Measurements from ENCODE around the gene ERBB4.
"Not testable (repeated sequence)": the region's sequence is repeated elsewhere in the genome, so short reads cannot be mapped to it uniquely, and the experiment has no call there.

ERBB4 gene

DNA sequence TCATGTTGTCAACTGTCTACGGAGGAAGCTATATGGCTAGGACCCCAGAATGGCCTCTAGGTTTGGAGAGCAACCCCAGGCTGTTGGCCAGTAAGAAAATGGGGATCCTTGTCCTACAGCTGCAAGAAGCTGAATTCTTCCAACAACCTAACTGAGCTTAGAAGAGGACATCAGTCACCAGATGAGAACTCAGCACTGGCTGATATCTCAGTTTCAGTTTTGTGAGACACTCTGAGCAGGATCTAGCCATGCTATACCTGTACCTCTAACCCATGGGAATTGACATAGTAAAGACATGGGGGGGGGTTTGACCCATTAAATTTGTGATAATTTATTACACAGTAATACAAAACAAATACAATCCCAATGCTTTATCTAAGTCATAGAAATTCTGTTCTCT is 312.5 kb downstream of the ERBB4 start:
- DNase-seq (ENCODE audit: low spot score): no peak

DNA sequence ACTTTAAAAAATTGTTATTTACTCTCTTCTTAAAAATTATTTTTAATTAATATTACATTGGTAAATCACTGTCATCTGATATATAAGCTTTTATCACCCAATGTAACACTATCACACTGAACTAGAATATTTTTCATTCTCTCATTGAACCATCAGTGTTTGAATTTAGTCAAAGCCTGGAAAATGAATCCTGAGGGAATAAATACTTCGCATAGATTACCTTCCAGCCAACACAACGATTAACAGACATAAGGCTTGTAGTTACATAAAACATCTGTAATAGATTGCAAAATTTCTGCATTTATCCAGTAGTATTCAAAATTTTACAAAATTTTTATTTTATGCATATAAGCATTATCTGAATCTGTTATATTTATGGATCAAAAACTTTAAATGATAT is 314.9 kb downstream of the ERBB4 start:
- no peak for DNase-seq (ENCODE audit: low spot score)

DNA sequence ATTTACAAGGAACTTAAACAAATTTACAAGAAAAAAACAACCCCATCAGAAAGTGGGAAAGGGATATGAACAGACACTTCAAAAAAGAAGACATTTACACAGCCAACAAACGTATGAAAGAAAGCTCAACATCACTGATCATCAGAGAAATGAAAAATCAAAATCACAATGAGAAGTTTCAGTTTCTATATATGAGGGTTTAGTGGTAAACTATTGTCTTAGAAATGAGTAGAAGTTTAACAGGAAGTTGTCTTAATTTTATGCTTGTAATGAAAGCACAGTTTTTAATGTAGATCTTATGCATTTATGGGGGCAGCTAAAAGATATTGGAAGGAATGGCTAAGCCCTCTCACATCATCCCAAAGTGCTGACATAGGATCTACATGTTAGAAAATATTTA is 325.4 kb downstream of the ERBB4 start:
- no peak for DNase-seq (ENCODE audit: low spot score)

DNA sequence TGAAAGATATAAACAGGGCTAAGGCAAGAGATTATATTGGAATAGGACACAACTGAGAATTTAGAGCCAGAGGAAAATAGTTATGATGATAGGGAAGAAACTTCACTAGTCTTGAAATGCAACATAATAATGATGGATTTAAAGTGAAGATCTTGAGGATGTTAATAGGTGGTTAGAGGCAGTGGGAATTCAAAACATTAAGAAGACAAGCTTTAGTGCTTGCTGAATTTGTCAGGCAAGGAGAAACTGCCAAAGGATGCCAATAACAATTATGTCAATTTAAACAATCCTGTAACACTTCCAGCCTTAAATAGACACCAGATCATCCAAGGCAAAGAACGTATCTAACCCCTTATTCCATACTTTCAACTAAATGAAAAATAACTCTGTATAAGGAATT is 330.1 kb downstream of the ERBB4 start:
- no peak for DNase-seq (ENCODE audit: low spot score)

DNA sequence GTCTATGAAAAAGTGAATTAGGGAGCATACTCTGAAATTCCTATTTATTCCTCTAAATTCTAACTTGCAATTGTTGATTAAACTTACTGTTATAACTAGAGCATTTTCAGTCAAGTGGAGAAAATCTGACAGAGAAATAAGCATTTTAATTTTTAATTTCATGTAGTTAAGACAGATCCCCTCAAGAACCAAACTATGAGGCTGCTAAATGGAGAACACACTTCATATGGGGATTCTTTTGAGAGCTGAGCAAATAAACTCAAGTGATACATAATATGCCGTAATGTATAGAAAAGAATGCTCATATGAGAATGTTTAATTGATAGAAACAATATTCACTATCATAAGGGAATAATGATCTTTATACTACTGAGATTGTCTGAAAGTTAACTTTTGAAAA is 340.8 kb downstream of the ERBB4 start:
- no peak for DNase-seq (ENCODE audit: low spot score)

DNA sequence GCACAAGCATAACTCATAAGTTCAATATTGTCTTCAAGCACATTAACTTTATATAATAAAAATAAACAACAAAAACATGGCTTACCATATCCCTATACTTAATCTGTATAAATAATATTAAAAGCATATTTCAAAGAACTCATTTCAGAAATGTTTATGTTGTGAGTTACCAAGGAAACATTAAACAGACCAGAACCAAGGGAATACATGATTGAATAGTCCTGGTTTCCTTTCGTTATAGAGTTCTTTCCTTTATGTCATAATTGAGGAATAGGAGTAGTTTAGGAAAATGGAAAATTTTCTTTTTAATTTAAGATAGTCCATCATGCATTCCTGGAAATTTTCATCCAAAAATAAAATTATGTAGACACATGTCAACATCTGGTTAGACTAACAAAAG is 343.0 kb downstream of the ERBB4 start:
- no peak for DNase-seq (ENCODE audit: low spot score)

DNA sequence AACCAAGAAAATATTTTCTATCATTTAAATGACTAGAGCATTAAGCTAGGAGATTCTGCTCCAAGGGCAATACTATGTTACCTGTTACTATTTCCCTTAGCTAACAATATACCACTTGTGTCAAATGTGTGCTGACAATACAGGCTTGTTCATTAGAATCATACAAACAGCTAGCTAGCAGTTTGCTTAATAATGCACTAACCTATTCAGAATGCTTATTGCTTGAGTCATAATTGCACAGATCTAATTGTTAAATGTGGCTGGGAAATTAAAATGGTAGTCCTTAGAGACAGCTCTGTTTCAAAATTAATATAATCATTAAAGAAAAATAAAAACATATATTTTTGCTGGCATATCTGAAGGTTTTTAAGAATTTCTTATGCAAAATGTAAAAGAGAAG is 344.2 kb downstream of the ERBB4 start:
- DNase-seq (ENCODE audit: low spot score): no peak

DNA sequence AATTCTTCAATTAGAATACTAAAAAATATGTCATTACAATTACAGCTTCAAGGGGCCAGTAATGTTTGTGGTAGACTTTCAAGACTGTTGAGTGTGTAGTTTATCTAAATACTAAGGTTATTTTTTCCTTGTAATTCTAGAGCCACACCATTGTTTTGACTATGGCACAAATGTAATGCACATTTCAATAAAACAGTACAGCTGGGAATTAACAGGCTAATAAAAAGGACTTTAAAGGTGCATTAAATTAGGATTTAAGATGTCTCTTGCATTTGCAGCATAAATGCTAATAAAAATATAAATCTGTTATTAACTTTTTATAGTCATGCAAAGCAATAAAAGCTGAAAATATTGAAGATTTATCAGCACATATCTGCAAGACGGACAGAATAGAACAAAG is 344.8 kb downstream of the ERBB4 start:
- no peak for DNase-seq (ENCODE audit: low spot score)

DNA sequence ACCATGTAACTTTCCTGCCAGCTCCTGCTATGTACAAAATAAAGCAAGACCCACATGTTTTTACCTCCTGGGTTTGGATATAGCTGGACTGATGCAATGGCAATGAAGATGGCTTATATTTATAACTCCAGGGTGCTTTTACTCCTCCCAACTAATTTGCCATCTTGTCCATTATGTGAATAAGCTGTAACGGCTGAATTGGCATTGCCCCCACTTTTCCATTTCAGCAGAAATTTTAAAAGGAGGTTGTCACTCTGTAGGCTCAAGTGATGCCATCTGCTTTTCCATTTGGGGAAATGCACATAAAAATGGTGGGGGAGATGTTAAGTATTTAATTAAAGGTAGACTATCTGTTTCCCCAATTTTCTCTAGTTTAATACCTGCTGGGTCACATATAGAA is 345.5 kb downstream of the ERBB4 start:
- DNase-seq (ENCODE audit: low spot score): no peak

DNA sequence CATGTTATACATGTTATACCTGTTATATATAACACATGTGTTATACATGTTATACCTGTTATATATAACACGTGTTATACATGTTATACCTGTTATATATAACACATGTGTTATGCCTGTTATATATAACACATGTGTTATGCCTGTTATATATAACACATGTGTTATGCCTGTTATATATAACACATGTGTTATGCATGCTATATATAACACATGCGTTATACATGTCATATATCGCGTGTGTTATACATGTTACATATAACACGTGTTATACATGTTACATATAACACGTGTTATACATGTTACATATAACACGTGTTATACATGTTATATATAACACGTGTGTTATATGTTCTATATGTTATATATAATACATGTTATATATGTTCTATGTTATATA is 347.2 kb downstream of the ERBB4 start:
- DNase-seq (ENCODE audit: low spot score): not testable (repeated sequence)

DNA sequence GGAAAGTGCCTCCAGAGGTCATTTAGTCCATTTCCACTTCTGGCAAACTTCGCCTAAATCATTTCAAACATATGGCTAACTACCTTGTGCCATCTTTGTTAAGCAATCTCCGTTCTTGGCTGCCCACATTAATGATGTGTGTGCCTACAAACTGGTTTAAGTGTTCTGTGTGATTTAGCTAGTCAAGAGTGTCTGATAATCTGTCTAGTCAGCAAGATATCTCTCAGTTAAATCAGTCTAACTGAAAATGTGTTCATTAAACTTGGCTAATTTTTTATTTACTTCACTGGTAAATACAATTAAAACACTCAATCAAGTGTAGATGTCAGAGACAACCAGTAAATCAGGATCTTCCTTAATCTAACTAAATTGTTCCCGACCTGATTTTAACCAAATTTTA is 352.4 kb downstream of the ERBB4 start:
- no peak for DNase-seq (ENCODE audit: low spot score)

DNA sequence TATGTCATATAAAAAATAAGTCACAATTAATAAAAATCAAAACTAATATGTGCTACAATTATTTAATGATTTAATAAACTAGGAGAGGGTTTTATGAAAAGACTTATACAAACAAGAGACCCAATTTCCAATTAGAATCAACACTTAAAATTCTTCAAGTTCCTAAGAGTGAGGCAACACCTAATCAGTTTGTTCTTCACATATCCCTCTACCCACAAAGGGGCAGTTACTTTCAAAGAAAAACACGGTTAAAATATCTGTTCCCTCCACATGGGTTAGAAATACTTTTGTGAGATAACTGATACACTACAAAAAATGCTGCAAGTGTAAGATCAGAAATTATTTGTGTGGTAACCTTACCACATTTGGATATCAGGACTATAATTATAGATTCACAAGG is 357.0 kb downstream of the ERBB4 start:
- DNase-seq (ENCODE audit: low spot score): no peak

DNA sequence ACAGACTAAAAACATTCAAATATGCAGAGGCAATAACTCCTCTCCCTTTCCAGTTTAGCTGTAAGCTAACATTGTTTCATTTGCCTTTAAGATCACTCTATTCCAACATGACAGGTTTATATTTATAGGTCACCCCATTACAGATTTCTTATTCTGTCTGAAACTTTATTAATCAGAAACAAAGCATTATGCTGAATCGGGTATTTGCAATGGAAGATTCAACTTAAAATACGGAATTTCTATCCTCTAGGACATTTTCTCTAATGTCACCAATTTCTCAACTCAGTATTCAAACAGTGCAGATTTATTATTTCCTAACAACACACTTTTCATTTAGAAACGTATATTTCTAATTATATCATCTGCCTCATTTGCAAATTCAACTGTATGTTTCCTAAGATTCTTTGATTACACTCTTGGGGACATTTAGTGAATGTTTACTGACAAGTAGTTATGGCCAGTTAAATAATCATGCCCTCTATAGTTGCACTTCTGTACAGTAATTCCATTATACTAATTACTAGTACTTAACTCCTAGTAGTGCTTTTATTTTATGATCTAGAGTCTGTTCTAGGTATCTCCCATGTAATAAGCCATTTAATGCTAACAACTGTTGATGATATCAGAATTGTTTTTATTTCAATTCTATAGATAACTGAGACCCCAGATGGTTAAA is 358.1 kb downstream of the ERBB4 start:
- DNase-seq (ENCODE audit: low spot score): no peak

DNA sequence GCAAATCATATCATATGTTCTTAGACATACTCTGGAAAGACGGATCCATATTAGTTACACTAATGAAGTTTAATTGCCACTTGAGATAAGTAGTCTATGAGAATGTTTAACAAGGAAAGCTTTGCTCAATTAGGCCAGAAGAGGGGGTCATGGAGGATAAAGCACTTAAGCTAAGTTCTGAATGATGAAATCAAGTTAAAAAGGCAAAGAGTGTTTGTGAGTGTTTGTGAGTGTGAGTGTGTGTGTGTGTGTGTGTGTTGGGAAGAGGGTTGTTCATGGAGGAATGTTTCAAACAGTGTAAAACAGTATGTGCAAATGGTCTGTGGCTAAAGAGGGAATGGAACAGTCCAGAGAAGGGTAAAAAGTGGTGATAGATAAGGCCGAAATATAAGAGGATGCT is 360.9 kb downstream of the ERBB4 start:
- no peak for DNase-seq (ENCODE audit: low spot score)

DNA sequence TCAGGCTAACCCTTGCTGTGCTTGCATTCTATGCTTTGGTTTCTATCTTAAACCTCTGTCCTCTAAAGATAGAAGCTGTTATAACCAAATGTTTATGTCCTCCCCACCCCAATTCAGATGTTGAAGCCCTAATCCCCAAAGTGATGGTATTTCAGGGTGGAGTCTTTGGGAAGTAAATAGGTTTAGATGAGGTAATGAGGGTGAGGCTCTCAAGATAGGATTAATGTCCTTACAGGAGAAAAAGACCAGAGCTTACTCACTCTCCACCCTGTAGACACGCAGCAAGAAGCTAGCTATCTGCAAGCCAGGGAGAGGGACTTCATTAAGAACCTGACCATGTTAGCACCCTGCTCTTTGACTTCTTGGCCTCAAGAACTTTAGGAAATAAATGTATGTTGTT is 362.5 kb downstream of the ERBB4 start:
- no peak for DNase-seq (ENCODE audit: low spot score)

DNA sequence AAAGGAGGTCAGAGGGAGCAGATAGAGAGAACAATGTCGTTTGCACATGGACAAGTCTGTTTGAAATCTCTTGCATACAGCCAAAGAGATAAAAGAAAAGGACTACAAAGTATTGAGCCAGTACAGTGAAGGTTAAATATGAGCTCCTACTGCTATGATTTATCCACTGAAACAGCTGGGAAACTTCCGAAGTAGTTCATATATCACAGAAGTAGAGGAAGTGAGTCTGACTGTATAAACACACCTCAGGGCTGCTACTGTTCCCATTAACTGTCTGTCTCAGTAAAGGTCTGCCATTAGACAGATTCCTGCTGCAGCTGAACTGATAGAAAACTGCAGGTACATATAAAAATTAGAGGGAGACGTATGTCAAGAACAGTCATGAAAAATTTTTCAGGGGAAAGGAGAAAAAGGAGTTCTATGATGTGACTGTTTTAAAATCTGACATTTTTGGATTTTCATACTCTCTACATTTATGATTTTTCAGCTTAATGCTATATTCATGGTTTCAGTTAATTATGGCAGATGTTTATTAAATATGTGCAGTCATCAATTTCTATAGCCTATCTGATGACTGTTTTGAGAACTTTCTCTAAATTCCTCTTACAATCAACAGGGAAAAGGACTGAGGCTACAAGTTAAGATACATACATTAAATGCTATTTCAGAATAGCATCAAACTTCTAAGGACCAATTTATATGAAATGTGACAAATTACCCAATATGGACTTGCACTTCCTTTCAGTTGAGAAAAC is 364.7 kb downstream of the ERBB4 start:
- DNase-seq (ENCODE audit: low spot score): no peak

DNA sequence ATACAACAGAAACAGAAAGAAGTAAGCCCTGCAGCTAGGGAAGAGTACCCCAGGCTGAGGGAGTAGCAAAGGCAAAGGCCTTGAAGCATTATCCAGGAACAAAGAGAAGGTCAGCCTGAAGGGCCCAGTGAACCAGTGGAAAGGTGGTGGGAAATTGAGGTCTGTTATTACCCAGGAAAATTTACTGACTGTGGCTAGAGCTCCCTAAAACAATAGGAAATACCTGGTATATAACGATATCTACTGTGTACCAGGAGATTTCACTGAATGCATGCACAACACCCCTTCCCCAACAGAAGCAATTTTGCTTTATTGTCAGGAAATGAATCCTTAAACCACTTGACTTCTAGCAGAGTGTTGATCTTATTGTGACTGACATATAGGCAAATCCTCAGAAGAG is 365.3 kb downstream of the ERBB4 start:
- no peak for DNase-seq (ENCODE audit: low spot score)

DNA sequence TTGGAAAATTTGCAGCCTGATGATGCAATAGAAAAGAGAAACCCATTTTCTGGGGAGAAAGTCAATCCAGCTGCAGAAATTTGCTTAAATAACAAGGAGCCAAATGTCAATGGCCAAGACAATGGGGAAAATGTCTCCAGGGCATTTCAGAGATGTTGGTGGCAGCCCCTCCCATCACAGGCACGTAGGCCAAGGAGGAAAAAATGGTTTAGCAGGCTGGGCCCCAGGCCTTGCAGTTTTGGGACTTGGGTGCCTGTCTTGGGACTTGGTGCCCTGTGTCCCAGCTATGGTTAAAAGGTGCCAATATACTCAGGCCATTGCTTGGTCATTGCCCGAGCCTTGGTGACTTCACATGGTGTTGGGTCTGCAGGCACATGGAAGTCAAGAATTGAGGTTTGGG is 368.2 kb downstream of the ERBB4 start:
- DNase-seq (ENCODE audit: low spot score): no peak

DNA sequence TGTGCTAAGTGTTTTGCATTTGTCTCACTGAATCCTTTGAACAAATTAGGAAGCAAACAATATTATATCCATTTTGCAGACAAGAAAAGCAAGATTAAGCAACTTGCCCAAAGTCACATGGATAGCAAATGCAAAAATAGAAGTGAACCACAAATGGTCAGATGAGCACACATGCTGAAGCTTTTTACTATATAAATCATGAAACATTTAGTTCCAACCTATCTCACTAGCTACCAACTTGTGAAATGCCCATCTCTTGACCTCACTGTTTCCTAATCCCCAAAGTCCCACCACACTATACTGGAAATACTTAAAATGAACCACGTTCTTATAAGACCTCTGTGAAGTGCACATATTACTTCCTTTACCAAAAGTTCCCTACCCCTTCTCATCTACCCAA is 380.5 kb downstream of the ERBB4 start:
- DNase-seq (ENCODE audit: low spot score): no peak

DNA sequence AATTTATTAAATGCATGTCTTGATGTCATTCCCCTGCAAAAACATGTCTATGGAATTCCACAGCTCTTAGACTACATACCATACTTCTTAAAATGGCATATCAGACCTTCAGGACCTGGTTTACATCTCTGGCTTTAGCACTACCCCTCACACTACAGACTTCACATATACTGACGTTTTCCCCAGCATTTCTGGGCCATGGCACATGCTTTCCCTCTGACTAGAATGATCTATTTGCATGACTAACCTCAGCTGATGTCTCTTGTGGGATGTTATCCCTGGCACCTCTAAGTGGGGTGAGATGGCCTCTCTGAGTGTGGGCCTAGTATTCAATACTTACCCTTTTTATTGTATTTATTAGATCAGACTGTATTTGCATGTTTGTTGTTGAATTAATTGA is 381.6 kb downstream of the ERBB4 start:
- peak; percentile 19 for DNase-seq (ENCODE audit: low spot score)

DNA sequence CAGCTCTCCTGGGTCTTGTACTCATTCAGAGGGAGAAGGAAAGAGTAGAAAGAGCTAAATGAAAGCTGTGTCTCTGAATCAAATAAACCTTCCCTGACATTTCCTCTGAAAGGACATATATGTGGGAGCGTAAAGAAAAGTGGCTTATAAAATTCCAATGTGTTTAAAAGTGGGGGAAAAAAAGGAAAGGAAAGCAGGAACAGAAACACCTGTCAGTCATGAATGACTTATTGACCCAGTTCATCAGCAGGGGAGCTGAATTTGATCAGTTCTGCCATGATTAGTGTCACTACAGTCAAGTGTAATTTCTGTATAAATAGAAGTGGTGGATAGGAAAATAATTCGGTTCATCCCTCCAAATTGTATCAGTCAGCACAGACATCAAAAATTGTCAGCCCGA is 382.5 kb downstream of the ERBB4 start:
- DNase-seq (ENCODE audit: low spot score): no peak

DNA sequence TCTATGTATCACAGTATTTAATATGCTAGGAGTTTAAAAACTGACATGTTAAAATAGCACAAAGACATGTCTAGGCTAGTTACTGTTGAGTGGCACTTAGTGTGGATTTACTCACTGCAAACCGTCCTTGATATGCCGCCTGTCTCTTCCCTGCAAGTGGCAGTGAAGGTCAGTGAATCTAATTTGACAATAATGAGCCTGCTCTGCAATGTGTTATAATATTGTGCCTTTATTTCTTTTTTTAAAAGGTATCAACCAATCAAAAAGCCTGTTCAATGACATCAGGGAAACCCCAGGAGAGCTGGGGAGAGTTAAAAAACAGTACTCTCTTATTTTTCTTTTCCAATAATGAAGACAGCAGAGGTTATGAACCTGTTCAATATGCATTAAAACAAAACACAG is 384.1 kb downstream of the ERBB4 start:
- DNase-seq (ENCODE audit: low spot score): no peak

DNA sequence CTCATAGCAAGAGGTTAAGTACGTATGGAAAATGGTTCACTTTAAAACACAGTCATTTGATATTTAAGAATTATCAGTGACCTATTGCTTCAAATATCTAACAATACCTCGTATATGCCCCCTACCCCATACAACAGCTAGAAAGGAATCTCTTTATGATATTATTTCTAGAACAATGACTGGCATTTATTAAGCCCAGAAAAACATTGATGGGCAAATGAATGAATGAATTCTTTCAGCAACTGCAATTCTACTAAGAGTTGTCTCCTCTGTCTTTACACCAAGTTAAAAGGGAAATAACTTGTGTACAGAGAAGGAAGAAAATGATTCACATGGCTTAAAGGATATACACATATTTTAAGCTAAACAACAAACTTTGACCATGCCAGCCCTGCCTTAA is 384.7 kb downstream of the ERBB4 start:
- no peak for DNase-seq (ENCODE audit: low spot score)

DNA sequence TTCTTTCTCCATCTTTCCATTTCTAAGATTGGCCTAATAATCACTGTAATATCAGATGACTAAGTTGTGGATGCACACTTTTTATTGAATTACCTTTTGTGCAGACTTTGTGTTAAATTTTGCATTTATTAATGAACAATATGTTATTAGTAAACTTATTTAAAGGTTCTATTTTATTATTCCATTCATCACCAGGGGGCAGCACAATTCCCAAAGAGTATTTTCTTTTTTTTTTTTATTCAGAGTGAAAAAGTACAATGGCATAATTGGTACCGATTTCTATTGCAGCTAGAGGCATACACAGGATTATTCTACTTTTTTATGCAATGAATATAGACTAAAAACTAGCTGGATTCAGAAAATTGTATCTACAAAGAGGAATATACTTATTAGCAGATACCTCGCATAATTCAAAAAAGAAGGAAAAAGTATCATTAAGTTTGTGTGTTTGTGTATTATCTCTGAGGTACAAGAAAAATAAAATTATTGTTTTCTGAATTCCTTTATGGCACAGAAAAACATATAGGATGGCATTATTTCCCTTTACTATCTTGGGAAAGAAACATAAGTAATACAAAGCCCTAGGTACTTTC is 390.6 kb downstream of the ERBB4 start:
- peak; percentile 30 for DNase-seq (ENCODE audit: low spot score)
